IMR-90 (cell line): ENCODE measurements around the gene CTNNA1. TPM values are rescaled to one million over a fixed set of nuclear protein-coding genes. Genes with fewer than 3 reads are reported as not detected.

Experiments
- ATAC-seq: fragments of 200-7000 bp; cut with Tn5 transposase; 2 replicates; pipeline ENCODE4 v1.9.1; 2020; ENCODE audit warnings: low read depth, mild to moderate bottlenecking, moderate library complexity
- BruUV-seq: library from RNA; stranded (reverse); fragments of 400-500 nt; replicated peaks from 2 replicates; lab custom pipeline; 2021; lab: Mats Ljungman, UMichigan
- CTCF ChIA-PET: fragments of 300-600 bp; formaldehyde crosslinking; extraction: SDS; loops from one replicate; lab custom pipeline; 2021; ENCODE audit warnings: antibody characterized with exemption; lab: Yijun Ruan, JAX
- POLR2A ChIA-PET: fragments of 300-600 bp; sonication (Branson Sonifier 250); formaldehyde crosslinking; loops from one replicate; lab custom pipeline; 2022; ENCODE audit warnings: antibody characterized with exemption; ENCODE audit not compliant: unreplicated experiment; lab: Charles Lee
- DNase-seq: peaks from one replicate; pipeline ENCODE4 v3.0.0; 2013
- H2AFZ ChIP-seq: replicated peaks from 2 replicates; pipeline ENCODE3; 2013; ENCODE audit warnings: low read length, mild to moderate bottlenecking; ENCODE audit not compliant: poor library complexity
- H2AK5ac ChIP-seq: 2 replicates; pipeline ENCODE4 v1.6.1; 2013; ENCODE audit warnings: low read depth, low read length, inconsistent platforms
- H2AK9ac ChIP-seq: replicated peaks from 2 replicates; pipeline ENCODE3; 2013; ENCODE audit warnings: mild to moderate bottlenecking, low read depth, low read length, moderate library complexity; ENCODE audit not compliant: poor library complexity
- H2BK120ac ChIP-seq: 2 replicates; pipeline ENCODE4 v1.6.1; 2013; ENCODE audit warnings: low read depth, low read length, inconsistent platforms
- H2BK15ac ChIP-seq: 3 replicates; pipeline ENCODE4 v1.6.1; 2013; ENCODE audit warnings: low read depth, low read length, inconsistent platforms
- H2BK20ac ChIP-seq: 2 replicates; pipeline ENCODE4 v1.6.1; 2013; ENCODE audit warnings: low read depth, mild to moderate bottlenecking, inconsistent platforms, low read length, moderate library complexity
- H2BK5ac ChIP-seq: 2 replicates; pipeline ENCODE4 v1.6.1; 2013; ENCODE audit warnings: mild to moderate bottlenecking, low read depth, low read length, inconsistent platforms; ENCODE audit not compliant: poor library complexity, severe bottlenecking
- H3K14ac ChIP-seq: replicated peaks from 2 replicates; pipeline ENCODE4 v1.6.1; 2013; ENCODE audit warnings: low read depth, low read length, inconsistent platforms
- H3K18ac ChIP-seq: 2 replicates; pipeline ENCODE4 v1.6.1; 2013; ENCODE audit warnings: low read depth, low read length, control low read depth
- H3K23ac ChIP-seq: 2 replicates; pipeline ENCODE4 v1.6.1; 2013; ENCODE audit warnings: low read depth, low read length, inconsistent platforms
- H3K27ac ChIP-seq: 2 replicates; pipeline ENCODE4 v1.5.1; 2013; ENCODE audit warnings: mild to moderate bottlenecking, control low read depth, low read length; ENCODE audit not compliant: insufficient read depth
- H3K27me3 ChIP-seq: 2 replicates; pipeline ENCODE4 v1.6.1; 2013; ENCODE audit warnings: low read length; ENCODE audit not compliant: control insufficient read depth, insufficient read depth
- H3K36me3 ChIP-seq: 2 replicates; pipeline ENCODE4 v1.6.1; 2013; ENCODE audit warnings: low read length, mixed read lengths; ENCODE audit not compliant: control insufficient read depth, insufficient read depth
- H3K4ac ChIP-seq: 2 replicates; pipeline ENCODE4 v1.6.1; 2013; ENCODE audit warnings: low read depth, low read length, inconsistent platforms
- H3K4me1 ChIP-seq: 2 replicates; pipeline ENCODE4 v1.6.1; 2013; ENCODE audit warnings: low read length, mixed read lengths; ENCODE audit not compliant: control insufficient read depth, insufficient read depth
- H3K4me2 ChIP-seq: 2 replicates; pipeline ENCODE4 v1.6.1; 2013; ENCODE audit warnings: low read depth, mild to moderate bottlenecking, control low read depth, low read length, moderate library complexity
- H3K4me3 ChIP-seq: 2 replicates; pipeline ENCODE4 v1.5.1; 2013; ENCODE audit warnings: low read depth, mild to moderate bottlenecking, control low read depth, low read length, moderate library complexity; ENCODE audit not compliant: insufficient read depth
- H3K56ac ChIP-seq: 2 replicates; pipeline ENCODE4 v1.6.1; 2013; ENCODE audit warnings: low read length, inconsistent platforms; ENCODE audit not compliant: insufficient read depth; ENCODE audit errors: extremely low read depth
- H3K79me1 ChIP-seq, 2 experiments: 2 replicates each; pipeline ENCODE4 v1.6.1; 2013; ENCODE audit warnings: low read length in 2 of 2, inconsistent platforms in 1 of 2, low read depth in 1 of 2
- H3K9ac ChIP-seq: 2 replicates; pipeline ENCODE4 v1.6.1; 2013; ENCODE audit warnings: low read depth, low read length, control low read depth
- H3K9me1 ChIP-seq: 2 replicates; pipeline ENCODE4 v1.6.1; 2013; ENCODE audit warnings: low read length, inconsistent platforms; ENCODE audit not compliant: insufficient read depth
- H3K9me3 ChIP-seq: 2 replicates; pipeline ENCODE4 v1.6.1; 2013; ENCODE audit warnings: low read length; ENCODE audit not compliant: control insufficient read depth, insufficient read depth
- H4K20me1 ChIP-seq: 2 replicates; pipeline ENCODE4 v1.6.1; 2013; ENCODE audit warnings: low read length, inconsistent platforms; ENCODE audit not compliant: insufficient read depth
- H4K5ac ChIP-seq: 2 replicates; pipeline ENCODE4 v1.6.1; 2013; ENCODE audit warnings: mild to moderate bottlenecking, low read depth, low read length, control low read depth
- H4K8ac ChIP-seq, 2 experiments: 2 replicates each; pipeline ENCODE4 v1.6.1; 2013; ENCODE audit warnings: low read depth in 2 of 2, low read length in 2 of 2, control low read depth in 1 of 2, inconsistent platforms in 1 of 2
- H4K91ac ChIP-seq: 2 replicates; pipeline ENCODE4 v1.6.1; 2013; ENCODE audit warnings: low read depth, low read length, inconsistent platforms; ENCODE audit not compliant: insufficient read depth
- BHLHE40 ChIP-seq: fragments of 150-350 bp; IDR thresholded peaks from 2 replicates; pipeline ENCODE4 v1.6.1; 2016; ENCODE audit warnings: mild to moderate bottlenecking, low read depth, low read length
- MXI1 ChIP-seq: IDR thresholded peaks from 2 replicates; pipeline ENCODE4 v1.6.1; 2012; ENCODE audit warnings: low read depth, mild to moderate bottlenecking, low read length, moderate library complexity, borderline replicate concordance
- RAD21 ChIP-seq: IDR thresholded peaks from 2 replicates; pipeline ENCODE4 v1.6.1; 2012; ENCODE audit warnings: low read length, improper control_type of control experiment
- RCOR1 ChIP-seq: IDR thresholded peaks from 2 replicates; pipeline ENCODE4 v1.6.1; 2012; ENCODE audit warnings: mild to moderate bottlenecking, low read length, improper control_type of control experiment; ENCODE audit not compliant: insufficient replicate concordance
- WGBS, 2 experiments: methylation state at CpG; one replicate each; pipeline versions ENCODE4 v1.1.5 to v1.1.7; 2013; ENCODE audit warnings: missing lambda C conversion rate in 2 of 2; ENCODE audit not compliant: insufficient read length in 1 of 2; ENCODE audit errors: extremely low coverage in 2 of 2; 5-methylcytosine and 5-hydroxymethylcytosine counted together
- dilution Hi-C: fragments of 300-500 bp; cut with HindIII; formaldehyde crosslinking; loops from one replicate; pipeline ENCODE4 v1.14.3; 2018; ENCODE audit warnings: low sequenced_read_pairs; ENCODE audit not compliant: unreplicated experiment
- in situ Hi-C: fragments of 300-500 bp; cut with MboI; formaldehyde crosslinking; loops from 3 replicates; pipeline ENCODE4 v1.14.3; 2019; ENCODE audit warnings: low sequenced_read_pairs, inconsistent platforms, mixed read lengths
- intact Hi-C: fragments of 100-400 bp; cut with micrococcal nuclease; formaldehyde crosslinking; loops from 2 replicates; pipeline ENCODE4 v1.10.0; 2022
- polyA plus RNA-seq, 3 experiments: library from polyadenylated mRNA; depleted of rRNA; stranded (reverse); fragments of >200 nt; gene quantifications; 2 replicates each; pipeline ENCODE4 v1.2.3, GENCODE V29; 2012; ENCODE audit warnings: low replicate concordance in 1 of 3
- total RNA-seq: library from RNA; depleted of rRNA; stranded (reverse); fragments of >200 nt; gene quantifications from 2 replicates; pipeline ENCODE4 v1.2.3, GENCODE V29; 2012

CTNNA1 gene
- total and polyA plus RNA-seq, 2 of the 4 experiments (the other 2 are of a cell fraction): 220 to 471 TPM

DNA sequence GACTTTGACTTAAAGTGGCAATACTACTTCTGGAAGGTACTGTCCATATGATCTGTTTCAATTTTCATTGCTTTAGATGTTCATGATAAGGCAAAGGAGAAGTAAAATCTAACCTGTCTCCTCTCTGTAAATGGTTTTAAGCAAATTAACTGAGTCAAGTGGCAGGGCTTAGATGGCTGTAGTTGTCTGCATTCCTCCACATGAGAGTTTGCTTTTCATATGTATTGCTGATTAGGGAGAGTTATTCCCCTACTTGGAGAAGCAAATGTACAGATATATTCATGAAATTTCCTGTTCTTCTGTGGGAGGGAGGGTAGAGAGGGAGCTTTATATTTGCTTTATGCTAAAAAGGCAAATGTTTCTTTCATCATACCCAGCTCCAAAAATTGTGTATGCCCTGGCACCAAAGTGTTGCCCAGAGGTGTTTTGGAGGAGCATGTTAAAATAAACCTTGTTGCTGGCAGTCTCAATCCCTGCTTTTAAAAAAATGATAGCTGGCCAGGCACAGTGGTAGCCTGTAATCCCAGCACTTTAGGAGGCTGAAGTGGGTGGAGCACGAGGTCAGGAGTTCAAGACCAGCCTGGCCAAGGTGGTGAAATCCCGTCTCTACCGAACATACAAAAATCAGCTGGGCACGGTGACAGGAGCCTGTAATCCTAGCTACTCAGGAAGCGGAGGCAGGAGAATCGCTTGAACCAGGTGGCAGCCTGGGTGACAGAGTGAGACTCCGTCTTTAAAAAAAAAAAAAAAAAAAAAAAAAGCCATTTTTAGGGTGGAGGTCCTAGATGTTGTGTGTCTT, 125.4 kb downstream of the CTNNA1 start:
- intact Hi-C loops: no loop called here
- no peak overlapping the region for H3K4ac ChIP-seq
- peaks cover 80% of the 10 kb centered on the region for H4K20me1 ChIP-seq
- H3K4me2 ChIP-seq: no peak overlapping the region
- H3K27me3 ChIP-seq: no peaks in the 10 kb centered on the region
- H2BK15ac ChIP-seq: no peak overlapping the region
- in situ Hi-C loops: no loop called here
- no peak overlapping the region for H3K27ac ChIP-seq
- H3K36me3 ChIP-seq: no peaks in the 10 kb centered on the region; the same call in 1 of the 2 replicates
- H3K79me1 ChIP-seq: peaks cover 60 to 92% of the 10 kb centered on the region in 2 experiments
- peaks cover 13% of the 10 kb centered on the region for H3K4me1 ChIP-seq
- H4K91ac ChIP-seq: no peak overlapping the region
- WGBS, 2 experiments: no CpG with 5 or more reads among the region's 7 CpGs
- H3K23ac ChIP-seq: no peak overlapping the region
- H3K4me3 ChIP-seq: no peak overlapping the region
- no peak overlapping the region for H3K18ac ChIP-seq
- H2AFZ ChIP-seq: no peak overlapping the region
- dilution Hi-C loops: no loop called here
- DNase-seq: no peak
- H3K9ac ChIP-seq: no peak overlapping the region
- H4K8ac ChIP-seq: no peak overlapping the region
- H3K56ac ChIP-seq: no peak overlapping the region
- H3K14ac ChIP-seq: no peak overlapping the region
- H2AK9ac ChIP-seq: no peak overlapping the region
- POLR2A ChIA-PET: no interaction called here
- no peak for TF ChIP-seq RCOR1
- TF ChIP-seq MXI1: no peak
- TF ChIP-seq BHLHE40: no peak
- no peak for TF ChIP-seq RAD21
- H2BK120ac ChIP-seq: no peak overlapping the region
- H2BK5ac ChIP-seq: no peak overlapping the region
- peaks cover 18% of the 10 kb centered on the region for H3K9me1 ChIP-seq
- CTCF ChIA-PET: interaction anchor here (0.6 to 1.1 kb wide), 2 partner anchors 53 to 370 kb away, joined by 3 to 4 read pairs; no protein-coding TSS in a partner anchor
- H3K9me3 ChIP-seq: no peaks in the 10 kb centered on the region
- no peak overlapping the region for H2AK5ac ChIP-seq
- ATAC-seq: no peak
- H4K5ac ChIP-seq: no peak overlapping the region
- no peak overlapping the region for H2BK20ac ChIP-seq
- BruUV-seq: no TSS peak
